Skeletal muscle tissue (tissue), 4 donors: ENCODE measurements around the gene PPM1M. TPM values are rescaled to one million over a fixed set of nuclear protein-coding genes. Genes with fewer than 3 reads are reported as not detected.

Experiments used
- H3K27ac ChIP-seq: one replicate; pipeline ENCODE4 v1.7.0; 2013; ENCODE audit warnings: mild to moderate bottlenecking, low read depth, low read length, inconsistent platforms
- H3K27me3 ChIP-seq, 3 donors: one replicate each; pipeline ENCODE4 v1.7.0; 2013; ENCODE audit warnings: low read length in 3 of 3; ENCODE audit not compliant: control insufficient read depth in 3 of 3, insufficient read depth in 3 of 3
- H3K36me3 ChIP-seq, 3 donors: one replicate each; pipeline ENCODE4 v1.7.0; 2013; ENCODE audit warnings: low read length in 3 of 3; ENCODE audit not compliant: control insufficient read depth in 3 of 3, insufficient read depth in 3 of 3
- H3K4me1 ChIP-seq, 3 donors: one replicate each; pipeline ENCODE4 v1.7.0; 2013; ENCODE audit warnings: low read length in 3 of 3, mild to moderate bottlenecking in 3 of 3; ENCODE audit not compliant: control insufficient read depth in 3 of 3, insufficient read depth in 3 of 3
- H3K4me3 ChIP-seq, 3 donors: one replicate each; pipeline ENCODE4 v1.7.0; 2013; ENCODE audit warnings: low read length in 3 of 3
- H3K9ac ChIP-seq, 3 donors: one replicate each; pipeline ENCODE4 v1.7.0; 2013; ENCODE audit warnings: low read length in 3 of 3, mild to moderate bottlenecking in 3 of 3, moderate library complexity in 2 of 3, low read depth in 1 of 3
- H3K9me3 ChIP-seq, 3 donors: one replicate each; pipeline ENCODE4 v1.7.0; 2013; ENCODE audit warnings: low read length in 3 of 3; ENCODE audit not compliant: control insufficient read depth in 3 of 3
- total RNA-seq: library from RNA; depleted of rRNA; stranded (reverse); fragments of >200 nt; gene quantifications from one replicate; pipeline ENCODE4 v1.2.3, GENCODE V29; 2014
- donor health status: Osteomylitis.

The PPM1M gene
- total RNA-seq, 1 donor from 2014 or later, result 8.4 TPM

GRCh38 chr3:52202384-52203077 is 43.0 kb upstream of the PPM1M start:
- Histone ChIP-seq H3K27me3 (no peaks in the 10 kb centered on the region), H3K36me3 (peaks cover 37 to 60% (median 55%) of the 10 kb centered on the region in 3 donors), H3K4me1 (peaks cover 14 to 18% (median 16%) of the 10 kb centered on the region in 3 donors), H3K9me3 (no peaks in the 10 kb centered on the region), H3K27ac (no peak overlapping the region), H3K9ac (no peak overlapping the region), H3K4me3 (no peak overlapping the region)

DNA sequence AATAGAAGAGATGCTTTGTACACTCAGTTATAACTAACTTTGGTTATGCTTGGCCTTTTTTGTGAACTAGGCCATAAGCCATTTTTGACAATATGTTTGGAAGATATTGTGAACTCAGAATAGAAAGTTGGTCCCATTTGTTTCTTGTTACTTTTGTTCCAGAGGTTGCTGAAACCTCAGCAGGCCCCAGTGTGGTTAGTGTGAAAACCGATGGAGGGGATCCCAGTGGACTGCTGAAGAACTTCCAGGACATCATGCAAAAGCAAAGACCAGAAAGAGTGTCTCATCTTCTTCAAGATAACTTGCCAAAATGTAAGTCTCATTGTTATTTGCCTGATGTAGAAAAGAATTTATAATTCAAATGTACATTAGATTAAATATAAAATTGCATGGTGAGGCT is 41.9 kb upstream of the PPM1M start:
- Histone ChIP-seq H3K36me3 (peaks cover 48 to 71% (median 66%) of the 10 kb centered on the region in 3 donors), H3K4me3 (no peak overlapping the region), H3K4me1 (peaks cover 9 to 12% (median 11%) of the 10 kb centered on the region in 3 donors), H3K27me3 (no peaks in the 10 kb centered on the region), H3K9ac (no peak overlapping the region), H3K9me3 (no peaks in the 10 kb centered on the region), H3K27ac (no peak overlapping the region)

GRCh38 chr3:52204337-52205073 is 41.1 kb upstream of the PPM1M start:
- Histone ChIP-seq H3K27me3 (no peaks in the 10 kb centered on the region), H3K9me3 (no peaks in the 10 kb centered on the region), H3K27ac (no peak overlapping the region), H3K4me3 (no peak overlapping the region), H3K4me1 (peaks cover under 1 to 4% (median 3%) of the 10 kb centered on the region in 3 donors), H3K9ac (no peak overlapping the region), H3K36me3 (peaks cover 48 to 73% (median 66%) of the 10 kb centered on the region in 3 donors)

DNA sequence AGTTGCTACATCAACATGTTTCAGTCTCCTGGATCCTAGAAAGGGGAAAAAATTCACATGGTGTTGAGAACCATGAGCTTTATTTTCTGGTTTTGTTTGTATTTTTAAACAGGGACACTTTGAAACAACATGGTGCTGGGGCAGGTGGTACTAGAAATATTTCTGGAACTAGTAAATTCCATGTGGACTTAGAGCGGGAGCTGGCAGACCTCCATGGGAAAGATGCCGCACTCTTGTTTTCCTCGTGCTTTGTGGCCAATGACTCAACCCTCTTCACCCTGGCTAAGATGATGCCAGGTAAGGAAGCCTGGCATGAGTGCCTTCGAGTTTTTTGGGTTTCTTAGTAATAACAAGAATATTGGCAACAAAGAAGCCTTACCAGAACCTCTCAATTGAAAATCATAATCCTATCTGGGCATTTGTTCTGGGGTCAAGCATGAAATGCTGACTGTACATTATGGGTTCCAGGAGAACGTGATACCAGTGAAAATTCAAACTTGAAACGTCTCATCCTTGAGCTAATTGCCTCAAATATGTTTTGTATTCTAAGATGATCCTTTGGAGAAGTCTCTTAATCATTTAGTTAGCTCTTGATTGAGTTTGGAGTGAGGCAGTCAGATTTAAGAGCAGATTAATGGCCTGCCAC is 39.7 kb upstream of the PPM1M start:
- H3K4me3 ChIP-seq, result no peak overlapping the region
- H3K36me3 ChIP-seq, result peaks cover 60 to 86% (median 80%) of the 10 kb centered on the region in 3 donors
- H3K9ac ChIP-seq, result no peak overlapping the region
- no peaks in the 10 kb centered on the region for H3K27me3 ChIP-seq
- H3K9me3 ChIP-seq, result no peaks in the 10 kb centered on the region
- no peak overlapping the region for H3K27ac ChIP-seq
- H3K4me1 ChIP-seq, result peaks cover 0 to 3% (median 3%) of the 10 kb centered on the region in 3 donors

DNA sequence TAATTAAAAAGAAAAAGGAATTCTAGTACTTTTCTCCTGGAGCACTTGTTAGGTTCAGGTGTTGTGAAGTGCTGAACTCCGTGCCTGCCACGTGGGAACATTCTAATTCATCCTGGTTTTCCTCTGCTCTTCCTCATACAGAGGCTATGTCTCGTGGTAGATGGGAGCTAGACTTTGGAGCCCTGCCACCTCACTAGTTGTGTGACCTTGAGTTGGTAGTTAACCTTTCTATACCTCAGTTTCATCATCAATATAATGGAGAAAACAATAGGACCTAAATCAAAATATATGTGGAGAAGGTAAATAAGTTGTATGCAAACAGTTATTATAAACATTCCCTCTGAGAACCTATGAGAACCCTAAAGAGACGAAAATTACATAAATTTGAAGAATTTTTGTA is 37.0 kb upstream of the PPM1M start:
- Histone ChIP-seq H3K4me1 (no peaks in the 10 kb centered on the region), H3K9ac (no peak overlapping the region), H3K27me3 (no peaks in the 10 kb centered on the region), H3K27ac (no peak overlapping the region), H3K36me3 (peaks cover 74 to 91% (median 86%) of the 10 kb centered on the region in 3 donors), H3K9me3 (no peaks in the 10 kb centered on the region), H3K4me3 (no peak overlapping the region)

DNA sequence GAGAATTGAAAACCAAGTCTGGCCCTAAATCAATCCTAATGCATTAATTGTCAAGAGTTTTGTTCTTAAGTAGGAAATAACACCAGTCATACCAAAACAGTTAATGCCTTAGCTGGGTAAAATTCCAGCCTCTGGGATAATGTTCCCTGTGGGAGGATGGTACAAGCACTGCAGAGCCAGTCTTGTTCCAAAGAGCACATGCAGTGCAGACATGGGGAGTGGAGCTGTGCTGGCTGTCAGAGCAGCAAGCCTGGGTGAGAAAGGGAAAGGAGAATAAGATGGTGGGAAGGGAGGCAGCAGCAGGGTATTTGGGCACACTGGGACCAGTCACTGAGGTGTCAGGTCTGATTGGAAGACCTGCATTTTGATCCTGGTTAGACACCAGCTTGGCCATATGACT is 35.5 kb upstream of the PPM1M start:
- Histone ChIP-seq H3K9ac (no peak overlapping the region), H3K4me1 (no peaks in the 10 kb centered on the region), H3K9me3 (no peaks in the 10 kb centered on the region), H3K27me3 (no peaks in the 10 kb centered on the region), H3K27ac (no peak overlapping the region), H3K4me3 (no peak overlapping the region), H3K36me3 (peaks cover 80 to 91% (median 86%) of the 10 kb centered on the region in 3 donors)

DNA sequence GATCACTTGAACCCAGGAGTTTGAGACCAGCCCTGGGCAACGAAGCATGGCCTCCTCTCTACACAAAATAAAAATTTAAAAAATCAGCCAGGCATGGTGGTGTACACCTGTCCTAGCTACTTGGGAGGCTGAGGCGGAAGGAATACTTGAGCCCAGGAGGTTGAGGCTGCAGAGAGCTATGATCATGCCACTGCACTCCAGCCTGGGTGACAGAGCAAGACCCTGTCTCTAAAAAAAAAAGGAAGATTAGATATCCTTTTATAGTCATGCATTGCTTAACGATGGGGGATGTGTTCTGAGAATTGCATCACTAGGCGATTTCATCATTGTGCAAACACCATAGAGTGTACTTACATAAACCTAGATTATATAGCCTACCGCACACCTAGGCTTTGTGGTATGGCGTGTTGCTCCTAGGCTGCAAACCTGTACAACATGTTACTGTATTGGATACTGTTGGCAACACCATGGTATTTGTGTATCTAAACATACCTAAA is 35.0 kb upstream of the PPM1M start:
- Histone ChIP-seq H3K9me3 (no peaks in the 10 kb centered on the region), H3K27me3 (no peaks in the 10 kb centered on the region), H3K4me1 (peaks cover 0 to 3% (median 0%) of the 10 kb centered on the region in 3 donors), H3K36me3 (peaks cover 82 to 91% (median 86%) of the 10 kb centered on the region in 3 donors), H3K27ac (no peak overlapping the region), H3K4me3 (no peak overlapping the region), H3K9ac (no peak overlapping the region)

DNA sequence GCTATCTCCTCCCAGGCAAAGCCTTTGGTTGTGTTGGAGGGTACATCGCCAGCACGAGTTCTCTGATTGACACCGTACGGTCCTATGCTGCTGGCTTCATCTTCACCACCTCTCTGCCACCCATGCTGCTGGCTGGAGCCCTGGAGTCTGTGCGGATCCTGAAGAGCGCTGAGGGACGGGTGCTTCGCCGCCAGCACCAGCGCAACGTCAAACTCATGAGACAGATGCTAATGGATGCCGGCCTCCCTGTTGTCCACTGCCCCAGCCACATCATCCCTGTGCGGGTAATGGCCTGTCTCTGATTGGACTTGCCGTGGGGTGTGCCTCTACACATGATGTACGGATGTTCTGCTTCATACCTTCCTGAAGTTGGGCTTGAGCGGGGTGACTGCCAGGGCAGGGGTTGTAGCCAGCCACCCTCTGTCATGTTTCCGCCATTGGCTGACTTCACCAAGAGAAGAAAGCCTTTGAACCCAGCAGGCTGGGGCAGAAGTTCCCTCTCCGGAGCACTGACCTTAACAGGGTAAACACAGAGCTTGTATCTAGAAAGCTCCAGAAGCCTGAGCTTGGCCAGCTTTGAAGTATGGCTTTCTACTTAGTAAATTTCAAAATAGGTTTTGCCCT is 34.2 kb upstream of the PPM1M start:
- H3K4me3 ChIP-seq, result no peak overlapping the region
- H3K9ac ChIP-seq, result no peak overlapping the region
- peaks cover 2 to 9% (median 6%) of the 10 kb centered on the region in 3 donors for H3K4me1 ChIP-seq
- H3K9me3 ChIP-seq, result no peaks in the 10 kb centered on the region
- H3K36me3 ChIP-seq, result peaks cover 79 to 84% (median 80%) of the 10 kb centered on the region in 3 donors
- H3K27ac ChIP-seq, result no peak overlapping the region
- H3K27me3 ChIP-seq, result no peaks in the 10 kb centered on the region

- H3K9ac ChIP-seq, result no peak overlapping the region
- peaks cover 69 to 71% (median 71%) of the 10 kb centered on the region in 3 donors for H3K36me3 ChIP-seq
- peaks cover 15 to 22% (median 20%) of the 10 kb centered on the region in 3 donors for H3K4me1 ChIP-seq
These were observed 32.6 kb upstream of the PPM1M start for GRCh38 chr3:52213005-52213404.

More at GRCh38 chr3:52213005-52213404, 32.6 kb upstream of the PPM1M start:
- H3K9me3 ChIP-seq, result no peaks in the 10 kb centered on the region
- no peak overlapping the region for H3K4me3 ChIP-seq
- H3K27me3 ChIP-seq, result no peaks in the 10 kb centered on the region
- no peak overlapping the region for H3K27ac ChIP-seq
